H1 (cell line): Measurements from ENCODE around the gene PARD6B. TPM values are rescaled to one million over a fixed set of nuclear protein-coding genes. Genes with fewer than 3 reads are reported as not detected.

Experiments used
- CTCF ChIA-PET: fragments of 300-600 bp; sonication (Branson Sonifier 250); formaldehyde crosslinking; loops from one replicate; lab custom pipeline; 2021; ENCODE audit not compliant: partially characterized antibody; lab: Charles Lee
- POLR2A ChIA-PET: fragments of 300-600 bp; sonication (Branson Sonifier 250); formaldehyde crosslinking; loops from one replicate; lab custom pipeline; 2021; ENCODE audit warnings: inconsistent platforms; ENCODE audit not compliant: partially characterized antibody; lab: Charles Lee
- DNase-seq, 2 experiments: peaks; one replicate each; pipeline versions ENCODE4 v3.0.0 to v3.0.0-alpha.2; 2010 to 2022; ENCODE audit warnings: low spot score in 2 of 2, low read depth in 1 of 2, mixed read lengths in 1 of 2
- FAIRE-seq: peaks from 2 replicates; lab custom pipeline; 2011; peaks lifted over from hg19 to GRCh38; lab: Jason Lieb, UNC
- H2AFZ ChIP-seq: 2 replicates; pipeline ENCODE4 v1.8.1; 2012; ENCODE audit warnings: low read length, inconsistent platforms
- H2AK5ac ChIP-seq: 2 replicates; pipeline ENCODE4 v1.6.1; 2013; ENCODE audit warnings: low read depth, low read length
- H2BK120ac ChIP-seq: replicated peaks from 2 replicates; pipeline ENCODE3; 2013; ENCODE audit warnings: low read depth, low read length, inconsistent platforms
- H2BK12ac ChIP-seq: 2 replicates; pipeline ENCODE4 v1.6.1; 2013; ENCODE audit warnings: low read depth, low read length
- H2BK15ac ChIP-seq: 2 replicates; pipeline ENCODE4 v1.6.1; 2013; ENCODE audit warnings: low read length
- H2BK20ac ChIP-seq: 2 replicates; pipeline ENCODE4 v1.6.1; 2013; ENCODE audit warnings: low read length
- H2BK5ac ChIP-seq: 2 replicates; pipeline ENCODE4 v1.6.1; 2013; ENCODE audit warnings: low read depth, low read length
- H3K14ac ChIP-seq: 2 replicates; pipeline ENCODE4 v1.6.1; 2013; ENCODE audit warnings: inconsistent platforms; ENCODE audit not compliant: insufficient read length
- H3K18ac ChIP-seq: 2 replicates; pipeline ENCODE4 v1.6.1; 2013; ENCODE audit warnings: low read length; ENCODE audit errors: extremely low read depth
- H3K23ac ChIP-seq: 2 replicates; pipeline ENCODE4 v1.6.1; 2013; ENCODE audit warnings: inconsistent platforms; ENCODE audit not compliant: insufficient read length
- H3K23me2 ChIP-seq: 2 replicates; pipeline ENCODE4 v1.6.1; 2013; ENCODE audit warnings: low read depth, low read length
- H3K27ac ChIP-seq: 2 replicates; pipeline ENCODE4 v1.6.1; 2011; ENCODE audit warnings: low read depth, low read length, inconsistent platforms
- H3K27me3 ChIP-seq, 4 experiments: replicated peaks in 1 of 4; 1 replicate in 1 of 4; 2 replicates in 3 of 4; pipeline versions ENCODE4 v1.6.1 to v1.8.1; 2011 to 2013; ENCODE audit warnings: low read length in 3 of 4, mild to moderate bottlenecking in 3 of 4, inconsistent platforms in 2 of 4, mixed read lengths in 2 of 4, moderate library complexity in 1 of 4; ENCODE audit not compliant: control insufficient read depth in 3 of 4, insufficient read depth in 3 of 4; ENCODE audit errors: extremely low read depth in 1 of 4
- H3K36me3 ChIP-seq, 4 experiments: 2 replicates each; pipeline versions ENCODE4 v1.6.1 to v1.8.1; 2011 to 2013; ENCODE audit warnings: mild to moderate bottlenecking in 4 of 4, low read length in 3 of 4, moderate library complexity in 2 of 4, control low read depth in 1 of 4, inconsistent platforms in 1 of 4; ENCODE audit not compliant: insufficient read depth in 4 of 4, control insufficient read depth in 2 of 4
- H3K4ac ChIP-seq: replicated peaks from 2 replicates; pipeline ENCODE3; 2013; ENCODE audit warnings: low read length, low read depth, mixed read lengths, inconsistent platforms; ENCODE audit not compliant: insufficient read length
- H3K4me1 ChIP-seq, 4 experiments: replicated peaks in 1 of 4; 1 replicate in 1 of 4; 2 replicates in 3 of 4; pipeline versions ENCODE4 v1.6.1 to v1.8.1; 2011 to 2013; ENCODE audit warnings: low read length in 3 of 4, inconsistent platforms in 2 of 4, mixed read lengths in 1 of 4; ENCODE audit not compliant: insufficient read depth in 4 of 4, control insufficient read depth in 3 of 4
- H3K4me2 ChIP-seq, 2 experiments: 2 replicates each; pipeline versions ENCODE4 v1.6.1 to v1.8.1; 2011 to 2013; ENCODE audit warnings: low read depth in 2 of 2, low read length in 2 of 2, control low read depth in 1 of 2, inconsistent platforms in 1 of 2, mild to moderate bottlenecking in 1 of 2; ENCODE audit not compliant: insufficient read depth in 1 of 2
- H3K4me3 ChIP-seq, 4 experiments: fragments of 200-600, 300-600 bp in 1 of 4; sonication (generic), shearing (Covaris generic), sonication (Bioruptor Twin) in 1 of 4; 2 replicates each; pipeline versions ENCODE4 v1.5.1 to v1.8.1; 2011 to 2016; ENCODE audit warnings: low read length in 4 of 4, low read depth in 3 of 4, control low read depth in 2 of 4, inconsistent platforms in 2 of 4, mild to moderate bottlenecking in 2 of 4, mixed read lengths in 1 of 4, moderate library complexity in 1 of 4; ENCODE audit not compliant: insufficient read depth in 2 of 4; ENCODE audit errors: extremely low read depth in 1 of 4
- H3K56ac ChIP-seq: replicated peaks from 2 replicates; pipeline ENCODE3; 2013; ENCODE audit warnings: low read depth, mild to moderate bottlenecking, mixed read lengths, low read length, inconsistent platforms; ENCODE audit not compliant: insufficient read length
- H3K79me1 ChIP-seq: 2 replicates; pipeline ENCODE4 v1.6.1; 2013; ENCODE audit warnings: low read depth, low read length, control low read depth
- H3K79me2 ChIP-seq, 2 experiments: 2 replicates each; pipeline versions ENCODE4 v1.6.1 to v1.8.1; 2012 to 2013; ENCODE audit warnings: low read length in 2 of 2, mild to moderate bottlenecking in 2 of 2, inconsistent platforms in 1 of 2; ENCODE audit not compliant: insufficient read depth in 2 of 2, control insufficient read depth in 1 of 2
- H3K9ac ChIP-seq, 4 experiments: replicated peaks in 1 of 4; 1 replicate in 1 of 4; 2 replicates in 3 of 4; pipeline versions ENCODE4 v1.6.1 to v1.8.1; 2011 to 2013; ENCODE audit warnings: low read depth in 3 of 4, low read length in 3 of 4, control low read depth in 2 of 4, mild to moderate bottlenecking in 2 of 4, moderate library complexity in 2 of 4, inconsistent platforms in 1 of 4; ENCODE audit errors: extremely low read depth in 1 of 4
- H3K9me3 ChIP-seq, 2 experiments: 2 replicates each; pipeline versions ENCODE4 v1.6.1 to v1.8.1; 2012 to 2013; ENCODE audit warnings: mild to moderate bottlenecking in 2 of 2, moderate library complexity in 2 of 2, control low read depth in 1 of 2, inconsistent platforms in 1 of 2, low read depth in 1 of 2, low read length in 1 of 2, mixed read lengths in 1 of 2; ENCODE audit not compliant: insufficient read depth in 2 of 2
- H4K20me1 ChIP-seq, 2 experiments: replicated peaks in 1 of 2; 2 replicates each; pipeline versions ENCODE3 to v1.8.1; 2011 to 2013; ENCODE audit warnings: inconsistent platforms in 2 of 2, low read length in 2 of 2, mild to moderate bottlenecking in 1 of 2; ENCODE audit not compliant: insufficient read depth in 2 of 2, control insufficient read depth in 1 of 2
- H4K5ac ChIP-seq: 2 replicates; pipeline ENCODE4 v1.6.1; 2013; ENCODE audit warnings: low read length, low read depth, mixed read lengths, inconsistent platforms; ENCODE audit not compliant: insufficient read length
- H4K8ac ChIP-seq: 2 replicates; pipeline ENCODE4 v1.8.0; 2013; ENCODE audit warnings: mild to moderate bottlenecking, moderate library complexity, low read length, inconsistent platforms; ENCODE audit not compliant: insufficient read depth; ENCODE audit errors: extremely low read depth
- H4K91ac ChIP-seq: replicated peaks from 2 replicates; pipeline ENCODE3; 2013; ENCODE audit warnings: low read length, mixed read lengths, inconsistent platforms; ENCODE audit not compliant: insufficient read length
- EGR1 ChIP-seq: IDR thresholded peaks from 2 replicates; pipeline ENCODE4 v1.6.1; 2011; ENCODE audit warnings: low read depth, low read length, borderline replicate concordance
- EZH2 ChIP-seq: fragments of 200-600 bp; sonication (generic); IDR thresholded peaks from 2 replicates; pipeline ENCODE4 v1.7.1; 2012; ENCODE audit warnings: low read depth, mild to moderate bottlenecking, moderate library complexity, low read length, inconsistent platforms; ENCODE audit not compliant: severe bottlenecking
- WGBS, 2 experiments: shearing (Covaris generic) in 1 of 2; methylation state at CpG; one replicate each; pipeline versions ENCODE4 v1.1.6 to v1.1.7; 2013 to 2015; ENCODE audit warnings: low lambda C conversion rate in 2 of 2, mixed read lengths in 2 of 2, inconsistent platforms in 1 of 2, low coverage in 1 of 2, missing lambda C conversion rate in 1 of 2; ENCODE audit not compliant: insufficient replicate concordance in 2 of 2, insufficient coverage in 1 of 2, insufficient read length in 1 of 2; ENCODE audit errors: extremely low coverage in 1 of 2, missing lambda C conversion rate in 1 of 2; 5-methylcytosine and 5-hydroxymethylcytosine counted together
- polyA plus RNA-seq, 7 experiments: library from polyadenylated mRNA; depleted of rRNA in 3 of 7; stranded (reverse) in 5 of 7; unstranded in 2 of 7; fragments of >200 nt in 5 of 7; fragments of 200-250 nt in 2 of 7; gene quantifications; 1 replicate in 5 of 7; 2 replicates in 1 of 7; 4 replicates in 1 of 7; pipeline versions ENCODE4 v1.2.1 to v1.2.3, GENCODE V29; 2011 to 2013; ENCODE audit warnings: missing spikeins in 2 of 7, mixed read lengths in 2 of 7
- total RNA-seq: library from RNA; stranded (reverse); fragmentation: NEBNext Ultra II Directional; extraction: Animal tissue kit (Norgen Biotek cat#: 25700); gene quantifications from 2 replicates; pipeline ENCODE4 v1.2.1, GENCODE V29; 2021

PARD6B gene
- total and polyA plus RNA-seq, 2 of the 8 experiments (the other 6 are each of a cell fraction or from before 2014, with no cell fraction given) = 5.2 to 34.1 TPM

DNA sequence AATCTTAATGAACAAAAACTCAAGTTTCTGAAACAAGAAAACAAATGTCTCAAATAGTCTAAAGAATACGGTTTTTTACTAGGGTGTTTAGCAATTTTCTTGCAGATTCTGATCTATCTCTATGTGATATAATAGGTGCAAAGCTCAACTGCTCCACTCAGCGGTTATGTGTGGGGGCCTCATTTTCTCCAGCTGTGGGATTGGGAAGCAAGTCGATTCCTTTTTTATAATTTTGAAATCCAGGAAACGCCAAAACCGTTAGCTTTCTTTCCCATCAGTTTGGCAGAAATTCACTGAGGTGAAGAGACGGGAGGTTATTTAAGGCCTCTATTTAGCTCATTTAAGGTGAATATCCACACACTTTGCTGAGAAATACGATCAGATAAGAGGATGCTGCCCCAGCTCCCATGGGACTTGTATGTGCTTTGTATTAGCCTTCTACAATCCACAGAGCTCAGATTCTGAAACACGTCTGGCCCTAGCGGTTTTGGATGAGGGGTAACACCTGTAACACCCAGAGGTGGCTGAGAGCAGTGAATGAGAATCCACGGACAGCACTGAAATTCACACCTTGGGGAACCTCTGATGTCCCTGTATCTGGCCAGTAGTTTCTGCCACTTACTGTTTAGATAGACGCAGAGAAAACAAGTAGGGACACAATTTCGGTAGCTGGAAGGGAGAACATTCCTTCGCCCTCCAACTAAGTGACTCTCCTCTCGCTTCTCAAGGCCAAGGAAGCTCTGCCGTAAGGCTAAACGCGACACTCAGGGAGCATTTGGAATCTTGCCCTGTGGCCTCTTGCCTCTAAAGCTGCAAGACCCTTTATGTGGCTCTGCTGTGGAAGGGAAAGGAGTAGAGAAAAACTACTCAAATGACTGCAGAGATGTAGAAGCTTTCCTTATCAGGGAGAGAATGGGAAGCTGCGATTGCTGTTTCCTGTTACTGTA lies 56.9 kb downstream of the PARD6B start:
- 86% methylated on average over 18 of the region's 18 CpGs; no CpG with 5 or more reads in 1 of the 2 experiments for WGBS, 2 experiments
- H3K9ac ChIP-seq = no peak overlapping the region
- FAIRE-seq = no peak
- TF ChIP-seq EZH2 (no peak), EGR1 (no peak)

More for the DNA sequence above, 56.9 kb downstream of the PARD6B start:
- Histone ChIP-seq H3K4me1 (peaks cover 0 to 4% (median 3%) of the 10 kb centered on the region in 4 experiments; a peak in 4 of 7 replicates), H3K36me3 (no peaks in the 10 kb centered on the region), H2BK12ac (no peak overlapping the region), H3K4ac (no peak overlapping the region), H3K56ac (no peak overlapping the region), H4K20me1 (no peaks in the 10 kb centered on the region), H4K91ac (peak overlapping the region; percentile 31), H2BK20ac (0 out of 2 replicates have a peak overlapping the region, but pooled peaks have one; percentile 34), H2BK5ac (no peak overlapping the region), H4K8ac (peak overlapping the region; percentile 51; the same call in 1 of the 2 replicates), H3K14ac (no peak overlapping the region), H3K27me3 (no peaks in the 10 kb centered on the region; a peak in 1 of 7 replicates), H3K4me3 (no peak overlapping the region), H3K79me1 (no peaks in the 10 kb centered on the region), H3K27ac (no peak overlapping the region), H2AK5ac (peak overlapping the region; percentile 10; the same call in 1 of the 2 replicates), H2AFZ (peak overlapping the region; percentile 74), H3K23ac (no peak overlapping the region), H4K5ac (no peak overlapping the region), H3K9me3 (no peaks in the 10 kb centered on the region), H3K18ac (no peak overlapping the region; the same call in 1 of the 2 replicates), H3K4me2 (no peak overlapping the region), H3K79me2 (no peaks in the 10 kb centered on the region), H2BK120ac (peak overlapping the region; percentile 5), H3K23me2 (no peaks in the 10 kb centered on the region), H2BK15ac (peak overlapping the region; percentile 40; the same call in 1 of the 2 replicates)
- no peak for DNase-seq
- ChIA-PET CTCF (interaction anchor here (0.6 to 7.8 kb wide), 20 partner anchors 9 to 431 kb away, joined by 3 to 68 read pairs (median 3); no protein-coding TSS in a partner anchor), POLR2A (interaction anchor here (0.7 to 1.1 kb wide), 3 partner anchors 9 to 143 kb away, joined by 3 read pairs; partner anchors contain the start of gene ADNP)
